Lung (tissue), 12 donors: ENCODE results near the gene FHL2. TPM values are rescaled to one million over a fixed set of nuclear protein-coding genes. Genes with fewer than 3 reads are reported as not detected.

Experiments used
- ATAC-seq: fragments of 200-7000 bp; cut with Tn5 transposase; one replicate; pipeline ENCODE4 v1.9.1; 2020; ENCODE audit warnings: moderate number of reproducible peaks; ENCODE audit not compliant: insufficient read depth, low FRiP score
- DNase-seq, 3 donors: peaks; one replicate each; pipeline ENCODE4 v3.0.0-alpha.2; 2013 to 2017
- H3K27ac ChIP-seq, 2 donors: one replicate each; pipeline ENCODE4 v1.5.1; 2013; ENCODE audit warnings: mild to moderate bottlenecking in 2 of 2, moderate library complexity in 2 of 2, control low read depth in 1 of 2, inconsistent platforms in 1 of 2, low read depth in 1 of 2, low read length in 1 of 2
- H3K27me3 ChIP-seq, 3 donors: one replicate each; pipeline ENCODE4 v1.5.1; 2013; ENCODE audit warnings: low read length in 2 of 3; ENCODE audit not compliant: control insufficient read depth in 3 of 3, insufficient read depth in 3 of 3
- H3K36me3 ChIP-seq, 4 donors: one replicate each; pipeline ENCODE4 v1.5.1; 2013; ENCODE audit warnings: low read length in 4 of 4, mild to moderate bottlenecking in 1 of 4, moderate library complexity in 1 of 4; ENCODE audit not compliant: control insufficient read depth in 4 of 4, insufficient read depth in 4 of 4
- H3K4me1 ChIP-seq, 5 donors: one replicate each; pipeline ENCODE4 v1.5.1; 2013; ENCODE audit warnings: low read length in 5 of 5, mild to moderate bottlenecking in 2 of 5, moderate library complexity in 1 of 5; ENCODE audit not compliant: control insufficient read depth in 5 of 5, insufficient read depth in 5 of 5
- H3K4me3 ChIP-seq: one replicate; pipeline ENCODE4 v1.5.1; 2013; ENCODE audit warnings: mild to moderate bottlenecking, control low read depth, moderate library complexity
- H3K9ac ChIP-seq, 2 donors: one replicate each; pipeline ENCODE4 v1.5.1; 2013; ENCODE audit warnings: low read length in 2 of 2, control low read depth in 1 of 2; ENCODE audit not compliant: insufficient read depth in 1 of 2
- H3K9me3 ChIP-seq, 4 donors: one replicate each; pipeline ENCODE4 v1.5.1; 2013; ENCODE audit warnings: low read length in 3 of 4, mild to moderate bottlenecking in 1 of 4, moderate library complexity in 1 of 4; ENCODE audit not compliant: control insufficient read depth in 4 of 4, insufficient read depth in 3 of 4
- CTCF ChIP-seq: IDR thresholded peaks from 2 replicates; pipeline ENCODE4 v1.5.1; 2012; ENCODE audit warnings: mild to moderate bottlenecking; ENCODE audit errors: control extremely low read depth, extremely low read depth
- WGBS, 2 donors: extraction: QIAGEN DNeasy Blood & Tissue Kit; methylation state at CpG; one replicate each; pipeline ENCODE4 v1.1.7; 2013; 5-methylcytosine and 5-hydroxymethylcytosine counted together
- polyA plus RNA-seq, 2 donors: library from polyadenylated mRNA; stranded (reverse); fragments of 200-250 nt; gene quantifications; one replicate each; pipeline ENCODE4 v1.2.1, GENCODE V29; 2013
- total RNA-seq, 2 donors: library from RNA; depleted of rRNA in 1 of 2; stranded (reverse); fragments of >200 nt in 1 of 2; gene quantifications; one replicate each; pipeline ENCODE4 v1.2.1, GENCODE V29; 2014 to 2021
- donor health status: control.
- donor health status: control.
- donor health status: Bipolar disorder and iron deficiency.
- donor health status: healthy.
- donor health status: DM: yes; HTN: yes; CAD: no.

FHL2 gene
- total and polyA plus RNA-seq, 4 donors: 6.6 to 12.8 (median 8.7) TPM

GRCh38 chr2:105378276-105378840 lies 20.5 kb downstream of the FHL2 start:
- Histone ChIP-seq H3K36me3 (no peaks in the 10 kb centered on the region), H3K4me3 (no peak overlapping the region), H3K9me3 (no peaks in the 10 kb centered on the region), H3K27ac (peak overlapping the region in 1 of 2 donors; percentile 24), H3K4me1 (peaks cover 0 to 20% (median 8%) of the 10 kb centered on the region in 5 donors), H3K27me3 (no peaks in the 10 kb centered on the region), H3K9ac (no peak overlapping the region)
- 86 to 90% methylated on average over 12 of the region's 12 CpGs for WGBS, 2 donors
- no peak for DNase-seq
- no peak for TF ChIP-seq CTCF
- no peak for ATAC-seq

GRCh38 chr2:105377871-105378270 lies 21.0 kb downstream of the FHL2 start:
- H3K9me3 ChIP-seq: no peaks in the 10 kb centered on the region
- no peak for TF ChIP-seq CTCF
- peaks cover 0 to 19% (median 11%) of the 10 kb centered on the region in 5 donors for H3K4me1 ChIP-seq
- no peak overlapping the region for H3K4me3 ChIP-seq
- no peaks in the 10 kb centered on the region for H3K27me3 ChIP-seq
- WGBS, 2 donors: 85 to 87% methylated on average over 3 of the region's 3 CpGs
- DNase-seq: peak in 1 of 3 donors; percentile 37
- no peaks in the 10 kb centered on the region for H3K36me3 ChIP-seq
- H3K27ac ChIP-seq: peak overlapping the region in 1 of 2 donors; percentile 37
- ATAC-seq: no peak
- no peak overlapping the region for H3K9ac ChIP-seq

GRCh38 chr2:105376789-105377240 lies 22.0 kb downstream of the FHL2 start:
- no peak overlapping the region for H3K4me3 ChIP-seq
- no peaks in the 10 kb centered on the region for H3K27me3 ChIP-seq
- TF ChIP-seq CTCF: no peak
- H3K4me1 ChIP-seq: peaks cover 0 to 19% (median 11%) of the 10 kb centered on the region in 5 donors
- H3K9me3 ChIP-seq: no peaks in the 10 kb centered on the region
- H3K9ac ChIP-seq: no peak overlapping the region
- H3K27ac ChIP-seq: peak overlapping the region in 1 of 2 donors; percentile 70
- H3K36me3 ChIP-seq: no peaks in the 10 kb centered on the region
- ATAC-seq: no peak
- 75 to 84% methylated on average over 5 of the region's 5 CpGs for WGBS, 2 donors
- DNase-seq: no peak

DNA sequence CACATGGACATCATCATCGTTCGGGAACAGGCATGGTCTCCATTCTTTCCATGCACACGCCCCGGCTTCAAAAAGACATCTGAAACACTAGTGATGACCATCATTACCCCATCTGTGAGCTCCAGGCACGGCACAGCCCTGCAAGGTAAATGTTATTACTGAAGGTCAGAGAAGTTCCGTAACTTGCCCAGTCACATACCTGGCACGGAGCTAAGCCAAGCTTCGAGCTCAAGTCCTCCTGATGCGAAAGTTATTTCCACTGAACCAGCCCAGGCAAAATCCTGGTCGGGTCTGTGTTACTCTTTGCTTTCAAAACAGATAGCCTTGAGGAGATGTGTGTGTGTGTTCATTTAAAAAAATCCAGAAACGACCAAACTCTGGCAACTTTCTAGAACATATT lies 22.8 kb downstream of the FHL2 start:
- 90 to 91% methylated on average over 11 of the region's 11 CpGs for WGBS, 2 donors
- Histone ChIP-seq H3K27ac (peak overlapping the region in 1 of 2 donors; percentile 76), H3K9me3 (no peaks in the 10 kb centered on the region), H3K27me3 (no peaks in the 10 kb centered on the region), H3K9ac (no peak overlapping the region), H3K4me1 (peaks cover 0 to 17% (median 9%) of the 10 kb centered on the region in 5 donors), H3K4me3 (no peak overlapping the region), H3K36me3 (no peaks in the 10 kb centered on the region)
- no peak for DNase-seq
- no peak for TF ChIP-seq CTCF
- no peak for ATAC-seq
